Activated naive CD4-positive, alpha-beta T cell treated with anti-CD3 and anti-CD28 coated beads, Interleukin-2, amount 10 ng/mL, durations not matched to agents 7 days and 5 days (primary cell): ENCODE data around the gene PANK1.

Experiments used
- CTCF ChIA-PET: fragments of 350-600 bp; sonication (Branson Sonifier 250); formaldehyde crosslinking; loops from one replicate; lab custom pipeline; 2021; ENCODE audit warnings: antibody characterized with exemption; lab: Charles Lee
- DNase-seq: peaks from one replicate; pipeline ENCODE4 v3.0.0-alpha.2; 2020
- H3K27ac Mint-ChIP-seq: one replicate; pipeline ENCODE4 v1.8.0; 2021; ENCODE audit warnings: mild to moderate bottlenecking, moderate library complexity, mixed read lengths
- H3K27me3 Mint-ChIP-seq: one replicate; pipeline ENCODE4 v1.8.0; 2021; ENCODE audit warnings: mild to moderate bottlenecking, mixed read lengths
- H3K36me3 Mint-ChIP-seq: one replicate; pipeline ENCODE4 v1.8.0; 2021; ENCODE audit warnings: mixed read lengths
- H3K4me1 Mint-ChIP-seq: one replicate; pipeline ENCODE4 v1.8.0; 2021; ENCODE audit warnings: mixed read lengths
- H3K4me3 Mint-ChIP-seq: one replicate; pipeline ENCODE4 v1.8.0; 2021; ENCODE audit warnings: mild to moderate bottlenecking, moderate library complexity, mixed read lengths
- H3K9me3 Mint-ChIP-seq: one replicate; pipeline ENCODE4 v1.8.0; 2021; ENCODE audit warnings: mixed read lengths

PANK1 gene

DNA sequence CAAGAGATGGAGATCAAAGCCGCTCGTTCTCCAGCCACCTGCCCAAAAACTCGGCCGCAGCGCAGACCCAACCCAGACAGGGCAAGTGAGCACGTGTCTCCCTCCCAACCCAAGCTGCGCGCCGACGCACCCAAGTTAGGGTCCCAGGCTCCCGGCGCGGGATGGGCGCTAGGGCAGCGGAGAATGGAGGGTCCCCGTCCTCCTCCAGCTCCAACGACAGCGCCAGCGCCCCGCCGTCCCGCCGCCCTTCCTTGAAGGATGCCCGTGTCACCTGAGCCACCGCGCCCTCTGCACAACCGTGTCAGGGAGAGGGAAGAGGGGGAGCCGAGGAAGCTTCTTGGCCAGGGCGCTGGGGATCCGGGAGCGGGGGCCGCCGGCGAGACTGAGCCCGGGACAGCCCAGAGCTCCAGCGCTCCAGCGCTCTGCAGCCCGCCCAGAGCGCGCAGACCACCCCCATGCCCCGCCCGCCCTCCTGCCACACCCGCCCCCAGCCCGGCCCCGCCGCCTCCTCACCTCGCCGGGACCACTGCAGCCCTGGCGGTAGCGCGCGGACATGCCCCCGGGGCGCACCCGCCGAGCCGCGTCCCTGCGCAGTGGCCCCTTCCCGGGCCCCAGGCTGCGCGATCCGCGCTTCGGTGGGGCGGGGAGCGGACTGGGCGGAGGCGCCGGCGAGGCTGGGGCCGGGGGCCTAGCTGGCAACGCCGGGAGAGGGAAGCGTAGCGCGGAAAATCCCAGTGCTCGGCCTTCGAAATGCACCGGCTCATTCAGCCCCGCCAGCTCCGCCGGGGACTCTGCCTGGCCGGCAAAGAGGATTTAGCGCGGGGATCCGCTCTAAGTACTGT, 109.7 kb downstream of the PANK1 start, which contains the start of gene SLC16A12:
SLC16A12 (minus strand) TSS at position 424 of the 842 bp plus-strand sequence. CDS start 73,016 bp downstream, outside the sequence.
- no peak within 1 kb of the TSS for H3K4me3 Mint-ChIP-seq
- no peak within 1 kb of the TSS for H3K27ac Mint-ChIP-seq
- peaks cover 72% of the 10 kb centered on the region for H3K27me3 Mint-ChIP-seq
- CTCF ChIA-PET, result no interaction called here
- H3K4me1 Mint-ChIP-seq, result peaks cover 14% of the 10 kb centered on the region
- no peak for DNase-seq
- no peaks in the 10 kb centered on the region for H3K36me3 Mint-ChIP-seq
- no peaks in the 10 kb centered on the region for H3K9me3 Mint-ChIP-seq

DNA sequence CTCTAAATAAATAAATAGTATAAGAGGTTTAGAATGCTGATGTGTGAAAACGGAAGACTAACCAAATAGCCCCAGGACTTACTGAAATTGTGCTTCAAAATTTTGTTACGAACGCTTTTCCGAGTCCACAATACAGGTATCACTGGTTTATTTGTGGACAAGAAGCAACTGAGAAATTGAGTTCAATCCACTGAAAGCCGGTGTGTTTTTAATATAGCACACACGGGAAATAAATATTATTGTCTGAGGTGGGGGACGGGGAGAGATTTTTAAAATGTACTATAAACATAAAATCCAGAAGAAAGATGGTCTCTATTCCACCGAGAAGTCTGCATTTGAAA, 110.2 kb downstream of the PANK1 start:
- DNase-seq, result no peak
- Mint-ChIP-seq H3K36me3 (no peaks in the 10 kb centered on the region), H3K9me3 (no peaks in the 10 kb centered on the region), H3K27me3 (peaks cover 66% of the 10 kb centered on the region), H3K4me3 (no peak overlapping the region), H3K4me1 (peaks cover 14% of the 10 kb centered on the region), H3K27ac (no peak overlapping the region)
- CTCF ChIA-PET, result no interaction called here
